Esophagus squamous epithelium (tissue), 4 donors: Measurements from ENCODE around the gene DCBLD1.

Source experiments
- CTCF ChIP-seq, 6 experiments: fragments of 450-650 bp in 4 of 6; fragments of 200-600 bp in 2 of 6; sonication (generic) in 2 of 6; IDR thresholded peaks; one replicate each; pipeline ENCODE4 v1.5.1; 2016 to 2019; ENCODE audit warnings: antibody characterized with exemption in 6 of 6, mild to moderate bottlenecking in 4 of 6, moderate library complexity in 4 of 6
- POLR2A ChIP-seq, 4 donors: fragments of 450-650 bp; IDR thresholded peaks; one replicate each; pipeline ENCODE4 v1.6.1; 2017; ENCODE audit warnings: antibody characterized with exemption in 4 of 4, mild to moderate bottlenecking in 4 of 4, moderate library complexity in 3 of 4

- TF ChIP-seq CTCF (IDR thresholded peaks at IDR 0.05) (no peak), POLR2A (IDR thresholded peaks at IDR 0.05) (no peak)
These were observed 62.7 kb downstream of the DCBLD1 start for GRCh38 chr6:117545161-117545595.
